ENCODE measurements around the gene TTLL5. TPM values are rescaled to one million over a fixed set of nuclear protein-coding genes. Genes with fewer than 3 reads are reported as not detected.

The TTLL5 gene
- total RNA-seq, 1 experiment from 2014 or later: 16.1 TPM

GRCh38 chr14:75990297-75990696 lies 329.3 kb downstream of the TTLL5 start:
- no peak for DNase-seq (ENCODE audit: low spot score)

GRCh38 chr14:75991753-75992152 lies 330.7 kb downstream of the TTLL5 start:
- no peak for DNase-seq (ENCODE audit: low spot score)

- no peak for DNase-seq (ENCODE audit: low spot score)
These were observed 332.6 kb downstream of the TTLL5 start for GRCh38 chr14:75993567-75994041.

GRCh38 chr14:75995372-75996041 lies 334.5 kb downstream of the TTLL5 start:
- no peak for DNase-seq (ENCODE audit: low spot score)

- DNase-seq (ENCODE audit: low spot score): no peak
These were observed 335.4 kb downstream of the TTLL5 start for GRCh38 chr14:75996488-75996887.

- DNase-seq (ENCODE audit: low spot score): no peak
These were observed 338.6 kb downstream of the TTLL5 start for GRCh38 chr14:75999511-76000190.

GRCh38 chr14:76002383-76002782 lies 341.3 kb downstream of the TTLL5 start:
- no peak for DNase-seq (ENCODE audit: low spot score)

Other genes with a start within 250 kb of the TTLL5 start
- gene JDP2, start 233.2 kb upstream of the TTLL5 start, total RNA-seq (2014; rRNA removed; shearing (Covaris generic)): 17.6 and 31.9 TPM in 2 replicates
- not detected in 2 replicates for gene BATF, start 138.8 kb upstream of the TTLL5 start, total RNA-seq (2014; rRNA removed; shearing (Covaris generic))
- 0.79 and 0.99 TPM in 2 replicates for gene FLVCR2, start 82.6 kb upstream of the TTLL5 start, total RNA-seq (2014; rRNA removed; shearing (Covaris generic))
- gene ERG28, start 370 bp upstream of the TTLL5 start, total RNA-seq (2014; rRNA removed; shearing (Covaris generic)): 15.2 and 21.6 TPM in 2 replicates

Data from H4 (cell line).